PC-3 (cell line): ENCODE results near the gene ASCL5. TPM values are rescaled to one million over a fixed set of nuclear protein-coding genes. Genes with fewer than 3 reads are reported as not detected.

ENCODE experiments used
- ATAC-seq: fragments of 200-7000 bp; cut with Tn5 transposase; 2 replicates; pipeline ENCODE4 v1.9.1; 2020; ENCODE audit warnings: mild to moderate bottlenecking, moderate library complexity
- BruUV-seq: library from RNA; stranded (reverse); fragments of 400-500 nt; replicated peaks from 2 replicates; lab custom pipeline; 2021; lab: Mats Ljungman, UMichigan
- CTCF ChIA-PET: fragments of 300-600 bp; sonication (Branson Sonifier 250); formaldehyde crosslinking; loops from one replicate; lab custom pipeline; 2022; ENCODE audit warnings: antibody characterized with exemption; lab: Charles Lee
- POLR2A ChIA-PET: fragments of 300-600 bp; sonication (Branson Sonifier 250); formaldehyde crosslinking; loops from one replicate; lab custom pipeline; 2022; ENCODE audit warnings: antibody characterized with exemption; ENCODE audit not compliant: unreplicated experiment; lab: Charles Lee
- DNase-seq: peaks from one replicate; pipeline ENCODE4 v3.0.0-alpha.2; 2015
- H2AFZ ChIP-seq: fragments of 300-600 bp; sonication (generic); 2 replicates; pipeline ENCODE4 v1.6.0; 2016; ENCODE audit warnings: antibody characterized with exemption, low read length
- H3F3A ChIP-seq: fragments of 300-600 bp; sonication (generic); one replicate; pipeline ENCODE4 v1.6.0; 2017; ENCODE audit warnings: antibody characterized with exemption, low read length, control low read depth, mild to moderate bottlenecking; ENCODE audit not compliant: unreplicated experiment
- H3K27ac ChIP-seq: fragments of 300-600 bp; sonication (generic); 2 replicates; pipeline ENCODE4 v1.5.1; 2016; ENCODE audit warnings: mild to moderate bottlenecking, low read length
- H3K27me3 ChIP-seq: fragments of 300-600 bp; sonication (generic); 2 replicates; pipeline ENCODE4 v1.6.1; 2016; ENCODE audit warnings: low read length, mixed read lengths
- H3K36me3 ChIP-seq: fragments of 300-600 bp; sonication (generic); 2 replicates; pipeline ENCODE4 v1.6.1; 2016; ENCODE audit warnings: low read depth, mixed run types, low read length, mixed read lengths
- H3K4me1 ChIP-seq: fragments of 300-600 bp; sonication (generic); 2 replicates; pipeline ENCODE4 v1.5.1; 2016; ENCODE audit warnings: low read length; ENCODE audit not compliant: insufficient read depth
- H3K4me2 ChIP-seq: fragments of 300-600 bp; sonication (generic); 2 replicates; pipeline ENCODE4 v1.6.0; 2016; ENCODE audit warnings: low read length
- H3K4me3 ChIP-seq: fragments of 300-600 bp; sonication (generic); 2 replicates; pipeline ENCODE4 v1.5.1; 2016; ENCODE audit warnings: mild to moderate bottlenecking, low read length, mixed read lengths
- H3K79me2 ChIP-seq: fragments of 300-600 bp; sonication (generic); 2 replicates; pipeline ENCODE4 v1.6.1; 2017; ENCODE audit warnings: low read length, mixed read lengths
- H3K9ac ChIP-seq: fragments of 300-600 bp; sonication (generic); 2 replicates; pipeline ENCODE4 v1.6.0; 2016; ENCODE audit warnings: mild to moderate bottlenecking, low read length
- H3K9me2 ChIP-seq: fragments of 300-600 bp; sonication (generic); replicated peaks from 2 replicates; pipeline ENCODE4 v1.6.1; 2016; ENCODE audit warnings: mixed run types, low read length, mixed read lengths
- H3K9me3 ChIP-seq: fragments of 300-600 bp; sonication (generic); 2 replicates; pipeline ENCODE4 v1.6.1; 2016; ENCODE audit warnings: low read length, mixed read lengths
- H4K20me1 ChIP-seq: fragments of 300-600 bp; sonication (generic); 2 replicates; pipeline ENCODE4 v1.6.1; 2016; ENCODE audit warnings: low read length, mixed read lengths
- CTCF ChIP-seq: fragments of 300-600 bp; sonication (generic); conservative IDR thresholded peaks from 2 replicates; pipeline ENCODE4 v1.5.1; 2017; ENCODE audit warnings: antibody characterized with exemption, low read depth, mild to moderate bottlenecking, low read length
- EZH2 ChIP-seq: fragments of 300-600 bp; sonication (generic); IDR thresholded peaks from one replicate; pipeline ENCODE4 v1.6.1; 2017; ENCODE audit warnings: antibody characterized with exemption, mild to moderate bottlenecking, low read length; ENCODE audit not compliant: unreplicated experiment
- EZH2phosphoT487 ChIP-seq: fragments of 300-600 bp; sonication (generic); IDR thresholded peaks from 2 replicates; pipeline ENCODE4 v1.6.1; 2018; ENCODE audit warnings: mild to moderate bottlenecking, antibody characterized with exemption, low read length, borderline replicate concordance
- intact Hi-C: fragments of 100-400 bp; cut with micrococcal nuclease; formaldehyde crosslinking; loops from 2 replicates; pipeline ENCODE4 v1.9.0; 2023
- total RNA-seq: library from RNA; depleted of rRNA; stranded (reverse); fragments of >200 nt; gene quantifications from 2 replicates; pipeline ENCODE4 v1.2.3, GENCODE V29; 2014

Gene ASCL5
- total RNA-seq, 1 experiment from 2014 or later = 3.1 TPM

- no peak overlapping the region for H3K9ac ChIP-seq
- CTCF ChIA-PET = interaction anchor here (1.4 to 1.5 kb wide), 2 partner anchors 13 to 93 kb away, joined by 7 to 8 read pairs; no protein-coding TSS in a partner anchor
- H3K4me2 ChIP-seq = no peak overlapping the region
Measured at GRCh38 chr1:201136355-201137023, 9.5 kb upstream of the ASCL5 start.

GRCh38 chr1:201134405-201134804 is 7.4 kb upstream of the ASCL5 start:
- no TSS peak for BruUV-seq
- no peaks in the 10 kb centered on the region for H3K9me3 ChIP-seq
- H4K20me1 ChIP-seq = peaks cover 4% of the 10 kb centered on the region
- H3K4me2 ChIP-seq = no peak overlapping the region
- H3K9ac ChIP-seq = no peak overlapping the region
- intact Hi-C loops = no loop called here
- no peaks in the 10 kb centered on the region for H3K9me2 ChIP-seq
- H3K79me2 ChIP-seq = no peaks in the 10 kb centered on the region
- DNase-seq = no peak
- no peaks in the 10 kb centered on the region for H3K27me3 ChIP-seq
- H3K4me3 ChIP-seq = no peak overlapping the region
- H3F3A ChIP-seq = peaks cover 4% of the 10 kb centered on the region
- ChIA-PET POLR2A (interaction anchor here (0.6 kb wide), 1 partner anchor 70 kb away, joined by 5 read pairs; no protein-coding TSS in a partner anchor), CTCF (no interaction called here)
- no peak for TF ChIP-seq EZH2
- no peak for TF ChIP-seq CTCF
- TF ChIP-seq EZH2phosphoT487 = no peak
- H3K4me1 ChIP-seq = peaks cover 14% of the 10 kb centered on the region
- peaks cover 35% of the 10 kb centered on the region; the same call in 1 of the 2 replicates for H3K36me3 ChIP-seq
- no peak overlapping the region for H3K27ac ChIP-seq
- no peak overlapping the region for H2AFZ ChIP-seq
- no peak for ATAC-seq

More at GRCh38 chr1:201136355-201137023, 9.5 kb upstream of the ASCL5 start:
- H3K36me3 ChIP-seq = peaks cover 55% of the 10 kb centered on the region; the same call in 1 of the 2 replicates
- TF ChIP-seq EZH2phosphoT487 (no peak), EZH2 (no peak), CTCF (no peak)
- H3K27me3 ChIP-seq = no peaks in the 10 kb centered on the region
- no peak for DNase-seq
- H3K79me2 ChIP-seq = no peaks in the 10 kb centered on the region
- H2AFZ ChIP-seq = no peak overlapping the region
- H3K27ac ChIP-seq = no peak overlapping the region
- intact Hi-C loops = loop anchor here (1.0 kb wide), 1 partner anchor 10 kb away; no protein-coding TSS in a partner anchor
- peaks cover 14% of the 10 kb centered on the region for H3K4me1 ChIP-seq
- H3F3A ChIP-seq = peaks cover 4% of the 10 kb centered on the region
- peaks cover 4% of the 10 kb centered on the region for H4K20me1 ChIP-seq
- H3K4me3 ChIP-seq = no peak overlapping the region
- H3K9me2 ChIP-seq = no peaks in the 10 kb centered on the region
- no peak for ATAC-seq
- BruUV-seq = no TSS peak
- POLR2A ChIA-PET = no interaction called here
- H3K9me3 ChIP-seq = no peaks in the 10 kb centered on the region

- TF ChIP-seq EZH2phosphoT487 (no peak), EZH2 (no peak), CTCF (no peak)
- Histone ChIP-seq H3K9me3 (no peaks in the 10 kb centered on the region), H3F3A (no peaks in the 10 kb centered on the region), H3K27me3 (no peaks in the 10 kb centered on the region), H3K79me2 (no peaks in the 10 kb centered on the region), H3K36me3 (peaks cover 24% of the 10 kb centered on the region; the same call in 1 of the 2 replicates), H3K4me2 (no peak overlapping the region), H2AFZ (no peak overlapping the region), H3K4me1 (peaks cover 13% of the 10 kb centered on the region), H3K27ac (no peak overlapping the region), H3K9me2 (no peaks in the 10 kb centered on the region), H3K4me3 (no peak overlapping the region), H4K20me1 (no peaks in the 10 kb centered on the region), H3K9ac (no peak overlapping the region)
- CTCF ChIA-PET = no interaction called here
- intact Hi-C loops = no loop called here
- no peak for DNase-seq
- ATAC-seq = no peak
- BruUV-seq = no TSS peak
- POLR2A ChIA-PET = no interaction called here
Measured at GRCh38 chr1:201131398-201131797, 4.4 kb upstream of the ASCL5 start.
